Measurements from ENCODE around the gene NUP62CL. TPM values are rescaled to one million over a fixed set of nuclear protein-coding genes. Genes with fewer than 3 reads are reported as not detected.
"Not testable (repeated sequence)": the region's sequence is repeated elsewhere in the genome, so short reads cannot be mapped to it uniquely, and the experiment has no call there.

NUP62CL gene
- total RNA-seq, 1 donor = not detected

- Histone ChIP-seq H3K27ac (ENCODE audit: low read depth, low read length) (no peak overlapping the region), H3K27me3 (ENCODE audit: insufficient read depth, low read length) (no peaks in the 10 kb centered on the region), H3K36me3 (ENCODE audit: insufficient read depth, low read length) (no peaks in the 10 kb centered on the region), H3K4me3 (ENCODE audit: insufficient read depth, low read length) (no peak overlapping the region), H3K4me1 (ENCODE audit: insufficient read depth, low read length) (no peaks in the 10 kb centered on the region), H4K20me1 (ENCODE audit: insufficient read depth, low read length) (no peaks in the 10 kb centered on the region), H3K4me2 (ENCODE audit: insufficient read depth, low read length) (no peak overlapping the region), H3K79me2 (ENCODE audit: insufficient read depth, low read length) (no peaks in the 10 kb centered on the region), H3K9me3 (ENCODE audit: low read depth, low read length) (no peaks in the 10 kb centered on the region), H2AFZ (ENCODE audit: low read length) (no peak overlapping the region)
- DNase-seq (ENCODE audit: insufficient read length, low spot score, missing footprints) = no peak
- no peak for TF ChIP-seq CTCF (IDR thresholded peaks at IDR 0.05; ENCODE audit: extremely low read depth, low read depth, low read length)
These were observed 2.1 kb downstream of the NUP62CL start for GRCh38 chrX:107204068-107204605.

- H3K27me3 ChIP-seq (ENCODE audit: insufficient read depth, low read length) = no peaks in the 10 kb centered on the region
- H3K9me3 ChIP-seq (ENCODE audit: low read depth, low read length) = no peaks in the 10 kb centered on the region
- H3K4me3 ChIP-seq (ENCODE audit: insufficient read depth, low read length) = no peak overlapping the region
- H3K79me2 ChIP-seq (ENCODE audit: insufficient read depth, low read length) = no peaks in the 10 kb centered on the region
- no peaks in the 10 kb centered on the region for H4K20me1 ChIP-seq (ENCODE audit: insufficient read depth, low read length)
- no peaks in the 10 kb centered on the region for H3K36me3 ChIP-seq (ENCODE audit: insufficient read depth, low read length)
- no peak overlapping the region for H3K4me2 ChIP-seq (ENCODE audit: insufficient read depth, low read length)
- no peak overlapping the region for H2AFZ ChIP-seq (ENCODE audit: low read length)
- no peak for DNase-seq (ENCODE audit: insufficient read length, low spot score, missing footprints)
- H3K4me1 ChIP-seq (ENCODE audit: insufficient read depth, low read length) = no peaks in the 10 kb centered on the region
- H3K27ac ChIP-seq (ENCODE audit: low read depth, low read length) = no peak overlapping the region
- TF ChIP-seq CTCF (IDR thresholded peaks at IDR 0.05; ENCODE audit: extremely low read depth, low read depth, low read length) = no peak
These were observed 6.7 kb downstream of the NUP62CL start for GRCh38 chrX:107199491-107199890.

GRCh38 chrX:107198074-107198473 is 8.2 kb downstream of the NUP62CL start:
- H2AFZ ChIP-seq (ENCODE audit: low read length); H3K4me3 ChIP-seq (ENCODE audit: insufficient read depth, low read length); H3K9me3 ChIP-seq (ENCODE audit: low read depth, low read length); H3K4me1 ChIP-seq (ENCODE audit: insufficient read depth, low read length); DNase-seq (ENCODE audit: insufficient read length, low spot score, missing footprints); H3K4me2 ChIP-seq (ENCODE audit: insufficient read depth, low read length); H3K36me3 ChIP-seq (ENCODE audit: insufficient read depth, low read length); H4K20me1 ChIP-seq (ENCODE audit: insufficient read depth, low read length); H3K27me3 ChIP-seq (ENCODE audit: insufficient read depth, low read length); H3K79me2 ChIP-seq (ENCODE audit: insufficient read depth, low read length); H3K27ac ChIP-seq (ENCODE audit: low read depth, low read length): not testable (repeated sequence)

- Histone ChIP-seq H3K4me2 (ENCODE audit: insufficient read depth, low read length) (no peak overlapping the region), H4K20me1 (ENCODE audit: insufficient read depth, low read length) (no peaks in the 10 kb centered on the region), H3K79me2 (ENCODE audit: insufficient read depth, low read length) (no peaks in the 10 kb centered on the region), H3K4me1 (ENCODE audit: insufficient read depth, low read length) (no peaks in the 10 kb centered on the region), H3K27ac (ENCODE audit: low read depth, low read length) (no peak overlapping the region), H3K27me3 (ENCODE audit: insufficient read depth, low read length) (no peaks in the 10 kb centered on the region), H3K9me3 (ENCODE audit: low read depth, low read length) (no peaks in the 10 kb centered on the region), H3K36me3 (ENCODE audit: insufficient read depth, low read length) (no peaks in the 10 kb centered on the region), H3K4me3 (ENCODE audit: insufficient read depth, low read length) (no peak overlapping the region), H2AFZ (ENCODE audit: low read length) (no peak overlapping the region)
- DNase-seq (ENCODE audit: insufficient read length, low spot score, missing footprints) = no peak
- TF ChIP-seq CTCF (IDR thresholded peaks at IDR 0.05; ENCODE audit: extremely low read depth, low read depth, low read length) = no peak
These were observed 8.9 kb downstream of the NUP62CL start for GRCh38 chrX:107197319-107197718.
